Neutrophil (primary cell): Measurements from ENCODE around the gene TPPP.
"Not testable (repeated sequence)": the region's sequence is repeated elsewhere in the genome, so short reads cannot be mapped to it uniquely, and the experiment has no call there.

ENCODE experiments used
- H3K27ac ChIP-seq: fragments of 200-600 bp; sonication (generic); 2 replicates; pipeline ENCODE4 v1.5.1; 2016; ENCODE audit warnings: mild to moderate bottlenecking, moderate library complexity
- H3K27me3 ChIP-seq: fragments of 200-600 bp; sonication (generic); 2 replicates; pipeline ENCODE4 v1.6.0; 2016; ENCODE audit warnings: mild to moderate bottlenecking
- H3K36me3 ChIP-seq: fragments of 200-600 bp; sonication (generic); 2 replicates; pipeline ENCODE4 v1.5.1; 2017
- H3K4me1 ChIP-seq, 2 experiments: fragments of 200-600 bp in 1 of 2; sonication (generic) in 1 of 2; 1 replicate in 1 of 2; 2 replicates in 1 of 2; pipeline versions ENCODE4 v1.5.1 to v1.6.1; 2013 to 2016; ENCODE audit warnings: low read depth in 1 of 2, low read length in 1 of 2, mild to moderate bottlenecking in 1 of 2, moderate library complexity in 1 of 2; ENCODE audit not compliant: control insufficient read depth in 1 of 2, insufficient read depth in 1 of 2
- H3K4me3 ChIP-seq, 2 experiments: fragments of 200-600 bp in 1 of 2; sonication (generic) in 1 of 2; 1 replicate in 1 of 2; 2 replicates in 1 of 2; pipeline ENCODE4 v1.5.1; 2013 to 2016; ENCODE audit warnings: low read depth in 1 of 2, low read length in 1 of 2, mild to moderate bottlenecking in 1 of 2, moderate library complexity in 1 of 2
- H3K9me3 ChIP-seq: fragments of 200-600 bp; sonication (generic); 2 replicates; pipeline ENCODE4 v1.5.1; 2016
- TF ChIP-seq, protein P1 (sequence below): fragments of 200-600 bp; sonication (generic); IDR thresholded peaks from 2 replicates; pipeline ENCODE4 v1.5.1; 2016; ENCODE audit warnings: antibody characterized with exemption

Gene TPPP

DNA sequence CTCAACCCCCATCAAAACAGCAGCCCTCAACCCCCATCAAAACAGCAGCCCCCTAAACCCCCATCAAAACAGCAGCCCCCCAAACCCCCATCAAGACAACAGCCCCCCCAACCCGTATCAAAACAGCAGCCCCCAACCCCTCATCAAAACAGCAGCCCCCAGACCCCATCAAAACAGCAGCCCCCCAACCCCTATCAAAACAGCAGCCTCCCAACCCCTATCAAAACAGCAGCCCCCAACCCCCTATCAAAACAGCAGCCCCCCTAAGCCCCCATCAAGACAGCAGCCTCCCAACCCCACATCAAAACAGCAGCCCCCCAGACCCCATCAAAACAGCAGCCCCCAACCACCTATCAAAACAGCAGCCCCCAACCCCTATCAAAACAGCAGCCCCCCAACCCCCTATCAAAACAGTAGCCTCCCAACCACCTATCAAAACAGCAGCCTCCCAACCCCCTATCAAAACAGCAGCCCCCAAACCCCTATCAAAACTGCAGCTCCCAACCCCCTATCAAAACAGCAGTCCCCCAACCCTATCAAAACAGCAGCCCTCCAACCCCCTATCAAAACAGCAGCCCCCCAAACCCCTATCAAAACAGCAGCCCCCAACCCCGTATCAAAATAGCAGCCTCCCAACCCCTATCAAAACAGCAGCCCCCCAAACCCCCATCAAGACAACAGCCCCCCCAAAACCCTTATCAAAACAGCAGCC lies 1.2 kb downstream of the TPPP start:
- H3K4me3 ChIP-seq: peak overlapping the region in 1 of 2 experiments; percentile 56
- no peak overlapping the region for H3K27ac ChIP-seq
- H3K36me3 ChIP-seq: no peaks in the 10 kb centered on the region
- H3K27me3 ChIP-seq: peaks cover 32% of the 10 kb centered on the region
- TF ChIP-seq, protein P1, sequence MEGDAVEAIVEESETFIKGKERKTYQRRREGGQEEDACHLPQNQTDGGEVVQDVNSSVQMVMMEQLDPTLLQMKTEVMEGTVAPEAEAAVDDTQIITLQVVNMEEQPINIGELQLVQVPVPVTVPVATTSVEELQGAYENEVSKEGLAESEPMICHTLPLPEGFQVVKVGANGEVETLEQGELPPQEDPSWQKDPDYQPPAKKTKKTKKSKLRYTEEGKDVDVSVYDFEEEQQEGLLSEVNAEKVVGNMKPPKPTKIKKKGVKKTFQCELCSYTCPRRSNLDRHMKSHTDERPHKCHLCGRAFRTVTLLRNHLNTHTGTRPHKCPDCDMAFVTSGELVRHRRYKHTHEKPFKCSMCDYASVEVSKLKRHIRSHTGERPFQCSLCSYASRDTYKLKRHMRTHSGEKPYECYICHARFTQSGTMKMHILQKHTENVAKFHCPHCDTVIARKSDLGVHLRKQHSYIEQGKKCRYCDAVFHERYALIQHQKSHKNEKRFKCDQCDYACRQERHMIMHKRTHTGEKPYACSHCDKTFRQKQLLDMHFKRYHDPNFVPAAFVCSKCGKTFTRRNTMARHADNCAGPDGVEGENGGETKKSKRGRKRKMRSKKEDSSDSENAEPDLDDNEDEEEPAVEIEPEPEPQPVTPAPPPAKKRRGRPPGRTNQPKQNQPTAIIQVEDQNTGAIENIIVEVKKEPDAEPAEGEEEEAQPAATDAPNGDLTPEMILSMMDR: no peak
- H3K4me1 ChIP-seq: peaks cover 3 to 4% of the 10 kb centered on the region in 2 experiments
- no peaks in the 10 kb centered on the region for H3K9me3 ChIP-seq

- H3K27ac ChIP-seq, H3K4me3 ChIP-seq, H3K4me1 ChIP-seq: not testable (repeated sequence)
Measured at GRCh38 chr5:691049-691448, 2.1 kb downstream of the TPPP start.

DNA sequence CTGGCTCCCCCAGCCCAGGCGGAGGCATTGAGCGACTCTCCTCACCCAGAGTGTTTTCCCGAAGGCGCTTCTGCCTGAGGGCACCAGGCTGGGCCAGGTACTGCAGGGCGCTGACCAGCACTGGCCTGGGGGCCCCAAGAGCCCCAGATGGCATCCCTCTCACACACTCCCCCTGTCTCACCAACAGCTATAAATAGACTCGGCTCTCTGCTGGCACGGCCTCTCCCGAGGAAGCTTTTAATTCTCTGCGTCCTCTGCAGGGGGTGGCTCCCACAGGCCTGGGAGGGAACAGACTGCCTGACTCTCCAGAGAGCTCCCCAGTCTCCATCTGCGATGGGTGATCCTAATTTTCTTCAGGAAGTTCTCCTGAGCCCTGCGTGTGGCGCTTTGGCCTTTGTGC lies 2.9 kb downstream of the TPPP start:
- H3K27me3 ChIP-seq: peaks cover 24% of the 10 kb centered on the region
- H3K4me3 ChIP-seq, H3K27ac ChIP-seq, H3K4me1 ChIP-seq, H3K9me3 ChIP-seq, H3K36me3 ChIP-seq: not testable (repeated sequence)

More at GRCh38 chr5:691049-691448, 2.1 kb downstream of the TPPP start:
- H3K9me3 ChIP-seq, H3K36me3 ChIP-seq: not testable (repeated sequence)
- H3K27me3 ChIP-seq: peaks cover 28% of the 10 kb centered on the region

- H3K36me3 ChIP-seq, H3K9me3 ChIP-seq, H3K4me3 ChIP-seq, H3K4me1 ChIP-seq, H3K27ac ChIP-seq: not testable (repeated sequence)
- H3K27me3 ChIP-seq: peaks cover 20% of the 10 kb centered on the region
Measured at GRCh38 chr5:688348-689010, 4.7 kb downstream of the TPPP start.

DNA sequence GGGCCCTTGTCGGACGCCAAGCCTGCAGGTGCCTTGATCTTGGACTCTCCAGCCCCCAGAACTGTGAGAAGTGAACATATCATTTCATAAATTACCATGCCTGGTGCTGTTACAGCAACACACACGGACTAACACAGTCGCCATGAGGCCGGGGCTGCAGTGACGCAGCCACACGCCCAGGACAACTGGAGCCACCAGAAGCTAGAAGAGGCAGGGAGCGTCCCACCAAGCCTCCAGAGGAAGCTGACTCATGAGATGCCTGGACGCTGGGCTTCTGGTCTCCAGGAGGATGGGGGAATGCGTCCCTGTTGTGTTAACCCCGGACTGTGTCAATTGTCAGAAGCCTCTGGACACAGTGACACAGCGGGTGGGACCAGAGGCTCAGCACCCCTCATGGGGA lies 6.2 kb downstream of the TPPP start:
- not testable (repeated sequence) for H3K4me3 ChIP-seq, H3K27me3 ChIP-seq, H3K9me3 ChIP-seq, H3K36me3 ChIP-seq, H3K27ac ChIP-seq, H3K4me1 ChIP-seq

DNA sequence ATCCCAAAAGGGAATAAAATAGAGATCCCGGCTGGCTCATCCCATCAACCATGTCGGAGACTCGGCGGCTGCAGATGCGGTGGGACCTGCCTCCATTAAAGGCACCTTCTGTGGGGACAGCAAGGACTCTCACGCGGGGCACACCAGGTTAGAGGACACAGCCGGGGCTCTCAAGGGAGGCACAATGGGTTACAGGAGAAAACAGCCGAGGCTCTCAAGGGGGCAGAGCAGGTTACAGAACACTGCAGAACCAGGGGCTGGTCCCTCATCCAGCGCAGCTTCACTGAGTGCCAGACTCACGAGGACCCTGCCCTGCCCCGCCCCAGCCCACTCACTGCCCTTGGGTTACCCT lies 7.0 kb downstream of the TPPP start:
- not testable (repeated sequence) for H3K9me3 ChIP-seq, H3K4me3 ChIP-seq, H3K36me3 ChIP-seq, H3K27me3 ChIP-seq, H3K4me1 ChIP-seq, H3K27ac ChIP-seq

DNA sequence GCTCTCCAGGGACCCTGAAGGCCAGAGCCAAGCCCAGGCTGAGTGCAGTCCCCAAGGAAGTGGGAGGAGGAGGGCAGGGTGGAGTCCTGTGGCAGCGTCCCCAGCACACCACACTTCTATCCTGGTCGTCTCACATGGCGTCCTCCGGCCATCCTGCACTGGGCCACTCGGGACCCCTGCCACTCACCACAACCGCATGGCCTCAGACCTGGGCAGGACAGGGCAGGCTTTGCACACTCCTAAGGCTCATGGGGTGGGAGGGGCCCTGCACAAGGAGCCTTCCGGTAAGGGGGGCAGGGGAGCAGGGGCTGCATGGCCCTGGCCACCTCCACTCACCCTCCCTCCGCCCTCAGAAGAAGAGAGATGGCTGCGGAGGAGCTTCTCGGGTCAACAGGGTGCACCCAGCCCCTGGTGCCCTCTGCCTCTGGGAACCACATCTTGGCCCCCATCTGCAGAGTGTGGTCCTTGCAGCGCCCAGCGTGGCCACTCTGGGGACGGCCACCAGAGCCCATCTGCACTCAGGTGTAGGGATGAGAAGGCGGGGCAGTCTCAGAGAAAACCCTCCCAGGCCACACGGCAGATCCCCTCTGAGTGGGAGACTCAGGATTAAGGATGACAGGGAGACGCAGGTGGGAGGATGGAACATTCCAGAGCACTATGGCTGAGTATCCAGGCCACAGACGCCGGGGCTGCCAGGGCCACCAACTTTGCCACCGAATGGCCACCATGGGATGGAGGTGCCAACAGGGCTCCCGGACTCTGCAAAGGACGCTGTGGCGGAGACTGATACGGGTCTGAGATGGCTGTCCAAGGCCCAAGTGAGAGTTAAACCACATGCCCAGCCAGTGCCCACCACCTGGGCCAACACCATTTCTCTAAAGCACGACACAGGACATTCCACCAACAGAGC lies 7.6 kb downstream of the TPPP start:
- Histone ChIP-seq H3K4me1 (no peaks in the 10 kb centered on the region), H3K27ac (no peak overlapping the region), H3K9me3 (no peaks in the 10 kb centered on the region), H3K36me3 (no peaks in the 10 kb centered on the region), H3K27me3 (no peaks in the 10 kb centered on the region), H3K4me3 (no peak overlapping the region)
- TF ChIP-seq, protein P1: no peak
